ENCODE measurements around the gene S100PBP.

Gene S100PBP

GRCh38 chr1:32868806-32869455 lies 51.5 kb downstream of the S100PBP start:
- in situ Hi-C loops (cut with MboI; ENCODE audit: low sequenced_read_pairs): no loop called here

- in situ Hi-C loops (cut with MboI; ENCODE audit: low sequenced_read_pairs): no loop called here
Measured at GRCh38 chr1:32869923-32870614, 52.6 kb downstream of the S100PBP start.

GRCh38 chr1:32870615-32871363 lies 53.3 kb downstream of the S100PBP start, which contains the start of gene FNDC5:
TSS of gene FNDC5 (minus strand) at chr1:32870912.
- in situ Hi-C loops (cut with MboI; ENCODE audit: low sequenced_read_pairs): no loop called here

- in situ Hi-C loops (cut with MboI; ENCODE audit: low sequenced_read_pairs): no loop called here
Measured at GRCh38 chr1:32871364-32872191, 54.1 kb downstream of the S100PBP start.

GRCh38 chr1:32872192-32872460 lies 54.7 kb downstream of the S100PBP start:
- in situ Hi-C loops (cut with MboI; ENCODE audit: low sequenced_read_pairs): no loop called here

- in situ Hi-C loops (cut with MboI; ENCODE audit: low sequenced_read_pairs): no loop called here
Measured at GRCh38 chr1:32873484-32873883, 56.0 kb downstream of the S100PBP start.

GRCh38 chr1:32874860-32875752 lies 57.7 kb downstream of the S100PBP start:
- in situ Hi-C loops (cut with MboI; ENCODE audit: low sequenced_read_pairs): no loop called here

- in situ Hi-C loops (cut with MboI; ENCODE audit: low sequenced_read_pairs): no loop called here
Measured at GRCh38 chr1:32876341-32877210, 59.1 kb downstream of the S100PBP start.

GRCh38 chr1:32877211-32878110 lies 60.0 kb downstream of the S100PBP start:
- in situ Hi-C loops (cut with MboI; ENCODE audit: low sequenced_read_pairs): no loop called here

GRCh38 chr1:32878183-32878582 lies 60.7 kb downstream of the S100PBP start:
- in situ Hi-C loops (cut with MboI; ENCODE audit: low sequenced_read_pairs): no loop called here

GRCh38 chr1:32878637-32879041 lies 61.2 kb downstream of the S100PBP start:
- in situ Hi-C loops (cut with MboI; ENCODE audit: low sequenced_read_pairs): no loop called here

GRCh38 chr1:32881291-32881690 lies 63.8 kb downstream of the S100PBP start:
- in situ Hi-C loops (cut with MboI; ENCODE audit: low sequenced_read_pairs): no loop called here

- in situ Hi-C loops (cut with MboI; ENCODE audit: low sequenced_read_pairs): no loop called here
Measured at GRCh38 chr1:32881871-32882850, 64.7 kb downstream of the S100PBP start.

- in situ Hi-C loops (cut with MboI; ENCODE audit: low sequenced_read_pairs): no loop called here
Measured at GRCh38 chr1:32883338-32884031, 66.0 kb downstream of the S100PBP start.

GRCh38 chr1:32884032-32884372 lies 66.5 kb downstream of the S100PBP start:
- in situ Hi-C loops (cut with MboI; ENCODE audit: low sequenced_read_pairs): no loop called here

- in situ Hi-C loops (cut with MboI; ENCODE audit: low sequenced_read_pairs): no loop called here
Measured at GRCh38 chr1:32884726-32885125, 67.3 kb downstream of the S100PBP start.

GRCh38 chr1:32885676-32886003 lies 68.2 kb downstream of the S100PBP start:
- in situ Hi-C loops (cut with MboI; ENCODE audit: low sequenced_read_pairs): no loop called here
